ENCODE data around the gene CABLES2. TPM values are rescaled to one million over a fixed set of nuclear protein-coding genes. Genes with fewer than 3 reads are reported as not detected.

Gene CABLES2
- total RNA-seq, 1 donor, result 1.8 TPM

- H3K4me3 ChIP-seq (ENCODE audit: insufficient read depth, low read length), result peak overlapping the region; percentile 96
- H3K4me2 ChIP-seq (ENCODE audit: insufficient read depth, low read length), result peak overlapping the region; percentile 94
- no peak for DNase-seq (ENCODE audit: insufficient read length, low spot score, missing footprints)
- H3K9me3 ChIP-seq (ENCODE audit: low read depth, low read length), result no peaks in the 10 kb centered on the region
- peaks cover 54% of the 10 kb centered on the region for H3K79me2 ChIP-seq (ENCODE audit: insufficient read depth, low read length)
- H3K27ac ChIP-seq (ENCODE audit: low read depth, low read length), result peak overlapping the region; percentile 67
- H2AFZ ChIP-seq (ENCODE audit: low read length), result peak overlapping the region; percentile 47
- no peaks in the 10 kb centered on the region for H3K27me3 ChIP-seq (ENCODE audit: insufficient read depth, low read length)
- peaks cover 19% of the 10 kb centered on the region for H3K4me1 ChIP-seq (ENCODE audit: insufficient read depth, low read length)
- H3K36me3 ChIP-seq (ENCODE audit: insufficient read depth, low read length), result peaks cover 28% of the 10 kb centered on the region
- TF ChIP-seq CTCF (IDR thresholded peaks at IDR 0.05; ENCODE audit: extremely low read depth, low read depth, low read length), result no peak
- peaks cover 33% of the 10 kb centered on the region for H4K20me1 ChIP-seq (ENCODE audit: insufficient read depth, low read length)
Measured at GRCh38 chr20:62387219-62387913, 19.7 kb downstream of the CABLES2 start.

- Histone ChIP-seq H3K4me1 (ENCODE audit: insufficient read depth, low read length) (peaks cover 19% of the 10 kb centered on the region), H4K20me1 (ENCODE audit: insufficient read depth, low read length) (peaks cover 33% of the 10 kb centered on the region), H3K27me3 (ENCODE audit: insufficient read depth, low read length) (no peaks in the 10 kb centered on the region), H3K4me3 (ENCODE audit: insufficient read depth, low read length) (peak within 1 kb of the TSS; percentile 96), H2AFZ (ENCODE audit: low read length) (peak within 1 kb of the TSS; percentile 80), H3K27ac (ENCODE audit: low read depth, low read length) (peak within 1 kb of the TSS; percentile 81), H3K4me2 (ENCODE audit: insufficient read depth, low read length) (peak within 1 kb of the TSS; percentile 94), H3K79me2 (ENCODE audit: insufficient read depth, low read length) (peaks cover 60% of the 10 kb centered on the region), H3K9me3 (ENCODE audit: low read depth, low read length) (no peaks in the 10 kb centered on the region), H3K36me3 (ENCODE audit: insufficient read depth, low read length) (peaks cover 36% of the 10 kb centered on the region)
- peak; percentile 100 for DNase-seq (ENCODE audit: insufficient read length, low spot score, missing footprints)
- no peak for TF ChIP-seq CTCF (IDR thresholded peaks at IDR 0.05; ENCODE audit: extremely low read depth, low read depth, low read length)
Measured at GRCh38 chr20:62386383-62387218, 20.5 kb downstream of the CABLES2 start, which contains the start of gene RPS21. Gene RPS21, plus strand, starts transcription at chr20:62387103. Its CDS starts 236 bp downstream, at chr20:62387339.

- no peaks in the 10 kb centered on the region for H3K9me3 ChIP-seq (ENCODE audit: low read depth, low read length)
- H4K20me1 ChIP-seq (ENCODE audit: insufficient read depth, low read length), result peaks cover 6% of the 10 kb centered on the region
- no peak overlapping the region for H2AFZ ChIP-seq (ENCODE audit: low read length)
- H3K36me3 ChIP-seq (ENCODE audit: insufficient read depth, low read length), result peaks cover 10% of the 10 kb centered on the region
- peak; percentile 99 for DNase-seq (ENCODE audit: insufficient read length, low spot score, missing footprints)
- peak; percentile 91 for TF ChIP-seq CTCF (IDR thresholded peaks at IDR 0.05; ENCODE audit: extremely low read depth, low read depth, low read length)
- H3K79me2 ChIP-seq (ENCODE audit: insufficient read depth, low read length), result peaks cover 40% of the 10 kb centered on the region
- peaks cover 22% of the 10 kb centered on the region for H3K4me1 ChIP-seq (ENCODE audit: insufficient read depth, low read length)
- no peak overlapping the region for H3K4me3 ChIP-seq (ENCODE audit: insufficient read depth, low read length)
- H3K4me2 ChIP-seq (ENCODE audit: insufficient read depth, low read length), result no peak overlapping the region
- peak overlapping the region; percentile 59 for H3K27ac ChIP-seq (ENCODE audit: low read depth, low read length)
- no peaks in the 10 kb centered on the region for H3K27me3 ChIP-seq (ENCODE audit: insufficient read depth, low read length)
Measured at GRCh38 chr20:62382306-62383198, 24.5 kb downstream of the CABLES2 start.

All from osteoblast (primary cell).